ENCODE data around the gene LSAMP.

GRCh38 chr3:115931581-115931980, 513.7 kb downstream of the LSAMP start:
- TF ChIP-seq CTCF (IDR thresholded peaks at IDR 0.05; ENCODE audit: insufficient read depth, low read length, poor library complexity, severe bottlenecking) (no peak), EZH2phosphoT487 (conservative IDR thresholded peaks at IDR 0.05; ENCODE audit: low read length) (no peak)
